CD4-positive, alpha-beta T cell treated with Interleukin-6 at 100 ng/mL for 8 hours (primary cell): ENCODE results near the gene CXorf51A.
"Not testable (repeated sequence)": the region's sequence is repeated elsewhere in the genome, so short reads cannot be mapped to it uniquely, and the experiment has no call there.

Experiments
- DNase-seq: peaks from one replicate; pipeline ENCODE4 v3.0.0-alpha.2; 2020; ENCODE audit warnings: mixed read lengths, low spot score

The CXorf51A gene

GRCh38 chrX:146814644-146815043, at the start of gene CXorf51A:
Gene CXorf51A (minus strand): TSS chrX:146814744. CDS start chrX:146814723, 21 bp downstream.
- DNase-seq: not testable (repeated sequence)

DNA sequence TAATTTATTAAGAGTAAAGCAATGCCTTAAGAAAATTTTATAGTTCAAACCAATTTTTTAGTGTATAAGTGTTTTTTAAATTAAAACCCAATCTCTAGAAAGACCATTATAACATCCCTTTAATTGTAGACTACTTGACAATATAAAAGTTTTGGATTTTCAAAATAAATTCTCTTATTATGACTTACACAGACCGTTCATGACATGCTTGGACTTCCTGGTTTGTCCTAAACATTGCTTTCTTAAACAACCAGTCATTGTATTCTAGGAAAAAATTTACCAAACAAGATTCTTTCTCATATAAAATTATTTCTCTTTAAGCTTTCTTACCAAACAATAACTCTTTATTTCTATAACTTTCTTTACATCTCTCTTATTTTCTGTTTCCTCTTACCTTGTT, 49.0 kb upstream of the CXorf51A start:
- no peak for DNase-seq

- DNase-seq: no peak
Measured at GRCh38 chrX:146854281-146854680, 39.7 kb upstream of the CXorf51A start.

DNA sequence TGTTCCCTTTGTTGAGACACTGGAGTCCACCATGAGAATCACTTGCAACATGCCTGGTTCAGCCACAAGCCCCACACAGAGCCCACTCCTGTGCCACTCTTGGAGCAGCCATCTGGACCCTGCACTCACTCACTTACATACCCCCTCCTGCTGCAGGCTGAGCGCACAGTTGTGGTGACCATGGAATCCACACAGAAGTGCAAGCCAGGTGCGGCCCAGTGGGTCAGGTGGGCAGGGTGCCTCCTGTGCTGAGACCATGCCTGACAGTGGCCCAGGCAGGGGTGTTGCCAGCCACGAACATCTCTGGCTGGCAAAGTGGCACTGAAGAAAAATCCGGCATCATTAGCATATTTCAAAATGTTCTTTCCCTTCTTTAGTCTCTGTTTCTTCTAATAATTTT, 17.4 kb upstream of the CXorf51A start:
- DNase-seq: no peak

GRCh38 chrX:146809471-146809870, 5.1 kb downstream of the CXorf51A start, which contains the start of gene CXorf51B:
Gene CXorf51B (plus strand): TSS chrX:146809771. CDS start chrX:146809792, 21 bp downstream.
- not testable (repeated sequence) for DNase-seq
